Measurements from ENCODE around the gene LRRC7. TPM values are rescaled to one million over a fixed set of nuclear protein-coding genes. Genes with fewer than 3 reads are reported as not detected.

The LRRC7 gene
- total and polyA plus RNA-seq, 11 donors = 0.25 to 4.1 (median 0.49) TPM; not detected in 1

DNA sequence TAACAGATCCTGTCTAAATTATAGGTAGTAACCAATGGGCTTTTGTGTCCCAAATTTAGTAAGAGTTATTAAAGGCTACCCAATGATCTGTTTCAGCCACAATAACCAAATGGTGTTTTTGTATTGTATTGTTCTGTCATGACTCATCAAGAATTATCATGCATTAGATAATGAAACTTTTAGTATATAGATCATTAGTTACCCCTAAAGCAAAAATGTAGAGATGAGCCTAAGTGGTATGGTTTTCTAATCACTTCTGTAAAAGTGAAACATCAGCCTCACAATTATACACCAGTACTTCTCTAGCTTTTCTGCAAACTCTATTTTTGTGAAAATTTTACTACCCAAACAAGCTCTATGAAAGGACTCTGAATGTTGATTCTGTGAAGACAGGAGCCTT, 71.4 kb downstream of the LRRC7 start:
- no peak overlapping the region for H3K27ac ChIP-seq
- H3K27me3 ChIP-seq = no peaks in the 10 kb centered on the region
- no peaks in the 10 kb centered on the region for H3K36me3 ChIP-seq
- TF ChIP-seq POLR2A (IDR thresholded peaks at IDR 0.05) = no peak
- TF ChIP-seq, protein P1, sequence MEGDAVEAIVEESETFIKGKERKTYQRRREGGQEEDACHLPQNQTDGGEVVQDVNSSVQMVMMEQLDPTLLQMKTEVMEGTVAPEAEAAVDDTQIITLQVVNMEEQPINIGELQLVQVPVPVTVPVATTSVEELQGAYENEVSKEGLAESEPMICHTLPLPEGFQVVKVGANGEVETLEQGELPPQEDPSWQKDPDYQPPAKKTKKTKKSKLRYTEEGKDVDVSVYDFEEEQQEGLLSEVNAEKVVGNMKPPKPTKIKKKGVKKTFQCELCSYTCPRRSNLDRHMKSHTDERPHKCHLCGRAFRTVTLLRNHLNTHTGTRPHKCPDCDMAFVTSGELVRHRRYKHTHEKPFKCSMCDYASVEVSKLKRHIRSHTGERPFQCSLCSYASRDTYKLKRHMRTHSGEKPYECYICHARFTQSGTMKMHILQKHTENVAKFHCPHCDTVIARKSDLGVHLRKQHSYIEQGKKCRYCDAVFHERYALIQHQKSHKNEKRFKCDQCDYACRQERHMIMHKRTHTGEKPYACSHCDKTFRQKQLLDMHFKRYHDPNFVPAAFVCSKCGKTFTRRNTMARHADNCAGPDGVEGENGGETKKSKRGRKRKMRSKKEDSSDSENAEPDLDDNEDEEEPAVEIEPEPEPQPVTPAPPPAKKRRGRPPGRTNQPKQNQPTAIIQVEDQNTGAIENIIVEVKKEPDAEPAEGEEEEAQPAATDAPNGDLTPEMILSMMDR (IDR thresholded peaks at IDR 0.05) = no peak
- ATAC-seq = no peak
- H3K4me1 ChIP-seq = no peaks in the 10 kb centered on the region
- peaks cover 0 to 1% (median 0%) of the 10 kb centered on the region in 12 donors for H3K9me3 ChIP-seq
- DNase-seq = no peak
- intact Hi-C loops (cut with DNase I) = no loop called here
- H3K4me3 ChIP-seq = no peak overlapping the region

DNA sequence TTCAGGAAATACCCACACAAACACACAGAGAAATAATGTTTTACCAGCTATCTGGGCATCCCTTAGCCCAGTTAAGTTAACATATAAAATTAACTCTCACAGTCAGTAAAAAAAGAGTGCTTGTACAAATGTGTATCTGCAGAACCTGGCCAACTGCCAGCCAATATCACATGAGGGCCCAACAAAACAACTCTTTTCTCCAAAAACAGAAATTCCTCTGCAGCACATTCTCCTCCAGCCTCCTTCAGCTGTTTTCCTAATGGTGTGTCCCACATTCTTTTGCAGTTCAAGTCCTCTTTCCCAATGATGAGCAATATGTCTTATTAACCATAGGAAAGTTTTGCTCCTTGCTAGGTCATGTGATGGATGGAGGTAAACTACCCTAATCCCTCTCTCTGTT, 75.5 kb downstream of the LRRC7 start:
- Histone ChIP-seq H3K36me3 (no peaks in the 10 kb centered on the region), H3K27ac (no peak overlapping the region), H3K9me3 (no peaks in the 10 kb centered on the region), H3K4me1 (no peaks in the 10 kb centered on the region), H3K27me3 (no peaks in the 10 kb centered on the region), H3K4me3 (no peak overlapping the region)
- DNase-seq = no peak
- TF ChIP-seq, protein P1 (IDR thresholded peaks at IDR 0.05) = no peak
- TF ChIP-seq POLR2A (IDR thresholded peaks at IDR 0.05) = no peak
- no peak for ATAC-seq
- intact Hi-C loops (cut with DNase I) = no loop called here

DNA sequence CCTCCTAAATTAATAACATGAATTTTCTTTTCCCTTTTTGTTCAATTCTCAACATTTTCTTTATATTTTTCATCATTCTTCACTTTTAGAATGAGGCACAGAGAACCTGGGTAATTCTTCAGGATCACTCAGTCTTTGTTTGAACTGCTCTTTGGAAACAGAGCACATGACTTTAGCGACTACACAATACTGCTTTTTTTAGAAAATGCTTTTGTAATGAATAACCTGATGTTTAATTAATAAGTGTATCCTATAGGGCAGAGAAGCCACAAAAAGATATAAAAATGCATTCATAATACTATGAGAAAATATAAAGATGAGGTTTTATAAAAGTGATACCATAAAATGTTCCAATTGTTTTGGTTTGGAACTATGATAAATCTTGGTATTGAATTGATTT, 77.8 kb downstream of the LRRC7 start:
- Histone ChIP-seq H3K36me3 (no peaks in the 10 kb centered on the region), H3K9me3 (no peaks in the 10 kb centered on the region), H3K4me3 (no peak overlapping the region), H3K27me3 (no peaks in the 10 kb centered on the region), H3K4me1 (no peaks in the 10 kb centered on the region), H3K27ac (no peak overlapping the region)
- ATAC-seq (no peak), DNase-seq (no peak)
- intact Hi-C loops (cut with DNase I) = no loop called here
- 67 to 78% (median 73%) methylated on average over 1 of the region's 1 CpG for WGBS, 4 donors
- TF ChIP-seq, protein P1 (IDR thresholded peaks at IDR 0.05) = no peak
- TF ChIP-seq POLR2A (IDR thresholded peaks at IDR 0.05) = no peak

DNA sequence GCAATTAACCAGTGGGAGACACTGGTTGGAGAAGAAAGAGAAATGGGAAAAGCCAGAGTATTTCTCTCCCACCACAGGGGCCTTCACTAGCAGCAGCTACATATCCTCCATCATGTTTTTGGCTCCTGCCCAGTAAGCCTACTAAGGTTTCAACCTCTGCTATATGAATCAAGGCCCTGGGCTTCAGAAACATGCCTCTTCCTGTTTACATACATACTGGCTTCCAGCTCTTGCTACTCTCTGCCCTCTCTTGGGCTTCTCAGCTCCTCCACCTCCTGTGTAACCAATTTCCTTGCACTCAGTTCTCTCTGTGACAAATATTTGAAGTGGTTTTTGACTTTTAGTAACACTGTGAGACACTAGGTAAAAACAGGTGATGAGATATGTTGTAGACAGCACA, 80.8 kb downstream of the LRRC7 start:
- Histone ChIP-seq H3K27ac (no peak overlapping the region), H3K36me3 (no peaks in the 10 kb centered on the region), H3K4me3 (no peak overlapping the region), H3K4me1 (no peaks in the 10 kb centered on the region), H3K9me3 (no peaks in the 10 kb centered on the region), H3K27me3 (no peaks in the 10 kb centered on the region)
- intact Hi-C loops (cut with DNase I) = no loop called here
- no peak for TF ChIP-seq POLR2A (IDR thresholded peaks at IDR 0.05)
- TF ChIP-seq, protein P1 (IDR thresholded peaks at IDR 0.05) = no peak
- DNase-seq (no peak), ATAC-seq (no peak)
